SK-N-SH treated with all-trans-retinoic acid at 6 μM for 48 hours (cell line): ENCODE measurements around the gene GPRC5A.
A peak's percentile ranks its signal among the peaks of the same experiment; 100 is the strongest.

Source experiments
- ATAC-seq: fragments of 200-7000 bp; cut with Tn5 transposase; 3 replicates; pipeline ENCODE4 v1.9.1; 2020; ENCODE audit warnings: mild to moderate bottlenecking, moderate library complexity
- ARNTL ChIP-seq: fragments of 450-650 bp; formaldehyde crosslinking; IDR thresholded peaks from 2 replicates; pipeline ENCODE4 v1.5.0; 2020; ENCODE audit warnings: low read depth, mild to moderate bottlenecking, moderate library complexity, borderline replicate concordance
- BACH2 ChIP-seq: fragments of 250-450 bp; sonication (Bioruptor Pico); IDR thresholded peaks from 2 replicates; pipeline ENCODE4 v1.9.0; 2021; ENCODE audit warnings: mild to moderate bottlenecking, borderline replicate concordance
- CREB5 ChIP-seq: fragments of 250-450 bp; sonication (Bioruptor Pico); IDR thresholded peaks from 2 replicates; pipeline ENCODE4 v1.5.1; 2020; ENCODE audit warnings: low read depth, mild to moderate bottlenecking, moderate library complexity
- CSDC2 ChIP-seq: fragments of 250-450 bp; sonication (Bioruptor Pico); IDR thresholded peaks from 2 replicates; pipeline ENCODE4 v1.5.0; 2020; ENCODE audit warnings: mild to moderate bottlenecking, moderate library complexity
- GLIS3 ChIP-seq: fragments of 250-450 bp; sonication (Bioruptor Pico); IDR thresholded peaks from 2 replicates; pipeline ENCODE4 v1.5.0; 2020; ENCODE audit warnings: mild to moderate bottlenecking, moderate library complexity
- OSR1 ChIP-seq: fragments of 250-450 bp; sonication (Bioruptor Pico); IDR thresholded peaks from 2 replicates; pipeline ENCODE4 v1.8.0; 2022; ENCODE audit warnings: moderate library complexity, mild to moderate bottlenecking, inconsistent platforms
- PATZ1 ChIP-seq: fragments of 250-450 bp; sonication (Bioruptor Pico); IDR thresholded peaks from 2 replicates; pipeline ENCODE4 v1.8.0; 2020; ENCODE audit warnings: mild to moderate bottlenecking, moderate library complexity, borderline replicate concordance
- PPARA ChIP-seq: fragments of 250-450 bp; sonication (Bioruptor Pico); IDR thresholded peaks from 2 replicates; pipeline ENCODE4 v1.5.0; 2020; ENCODE audit warnings: mild to moderate bottlenecking, borderline replicate concordance
- RARB ChIP-seq: fragments of 250-450 bp; sonication (Bioruptor Pico); IDR thresholded peaks from 2 replicates; pipeline ENCODE4 v1.8.0; 2021; ENCODE audit warnings: mild to moderate bottlenecking, moderate library complexity
- SNAI2 ChIP-seq: fragments of 250-450 bp; sonication (Bioruptor Pico); IDR thresholded peaks from 2 replicates; pipeline ENCODE4 v1.5.0; 2020; ENCODE audit warnings: mild to moderate bottlenecking, moderate library complexity
- TCF4 ChIP-seq: fragments of 250-450 bp; sonication (Bioruptor Pico); IDR thresholded peaks from 2 replicates; pipeline ENCODE4 v1.8.0; 2021; ENCODE audit warnings: mild to moderate bottlenecking, moderate library complexity, borderline replicate concordance
- TOX ChIP-seq: fragments of 250-450 bp; sonication (Bioruptor Pico); IDR thresholded peaks from 2 replicates; pipeline ENCODE4 v1.8.0; 2021; ENCODE audit warnings: mild to moderate bottlenecking, moderate library complexity, borderline replicate concordance
- TSHZ2 ChIP-seq: fragments of 250-450 bp; sonication (Bioruptor Pico); IDR thresholded peaks from 2 replicates; pipeline ENCODE4 v1.5.0; 2020; ENCODE audit warnings: mild to moderate bottlenecking, moderate library complexity
- ZC3H10 ChIP-seq: fragments of 250-450 bp; sonication (Bioruptor Pico); IDR thresholded peaks from 2 replicates; pipeline ENCODE4 v1.5.1; 2021; ENCODE audit warnings: mild to moderate bottlenecking, moderate library complexity
- ZFP3 ChIP-seq: fragments of 250-450 bp; sonication (Bioruptor Pico); IDR thresholded peaks from 2 replicates; pipeline ENCODE4 v1.5.0; 2020; ENCODE audit warnings: mild to moderate bottlenecking, moderate library complexity
- ZFP30 ChIP-seq: fragments of 450-650 bp; formaldehyde crosslinking; IDR thresholded peaks from 2 replicates; pipeline ENCODE4 v1.5.0; 2022; ENCODE audit warnings: mild to moderate bottlenecking, moderate library complexity
- ZNF70 ChIP-seq: fragments of 450-650 bp; formaldehyde crosslinking; IDR thresholded peaks from 2 replicates; pipeline ENCODE4 v1.5.0; 2020; ENCODE audit warnings: mild to moderate bottlenecking, moderate library complexity
- ZNF8 ChIP-seq: fragments of 450-650 bp; formaldehyde crosslinking; IDR thresholded peaks from 2 replicates; pipeline ENCODE4 v1.5.0; 2020; ENCODE audit warnings: mild to moderate bottlenecking, moderate library complexity
- TF ChIP-seq, protein P1 (sequence below): fragments of 250-450 bp; sonication (Bioruptor Pico); IDR thresholded peaks from 2 replicates; pipeline ENCODE4 v1.5.1; 2021; ENCODE audit warnings: mild to moderate bottlenecking, moderate library complexity
- TF ChIP-seq, protein P2 (sequence below): fragments of 250-450 bp; sonication (Bioruptor Pico); IDR thresholded peaks from 2 replicates; pipeline ENCODE4 v1.8.0; 2021; ENCODE audit warnings: low read depth, mild to moderate bottlenecking, moderate library complexity, borderline replicate concordance

GPRC5A gene

DNA sequence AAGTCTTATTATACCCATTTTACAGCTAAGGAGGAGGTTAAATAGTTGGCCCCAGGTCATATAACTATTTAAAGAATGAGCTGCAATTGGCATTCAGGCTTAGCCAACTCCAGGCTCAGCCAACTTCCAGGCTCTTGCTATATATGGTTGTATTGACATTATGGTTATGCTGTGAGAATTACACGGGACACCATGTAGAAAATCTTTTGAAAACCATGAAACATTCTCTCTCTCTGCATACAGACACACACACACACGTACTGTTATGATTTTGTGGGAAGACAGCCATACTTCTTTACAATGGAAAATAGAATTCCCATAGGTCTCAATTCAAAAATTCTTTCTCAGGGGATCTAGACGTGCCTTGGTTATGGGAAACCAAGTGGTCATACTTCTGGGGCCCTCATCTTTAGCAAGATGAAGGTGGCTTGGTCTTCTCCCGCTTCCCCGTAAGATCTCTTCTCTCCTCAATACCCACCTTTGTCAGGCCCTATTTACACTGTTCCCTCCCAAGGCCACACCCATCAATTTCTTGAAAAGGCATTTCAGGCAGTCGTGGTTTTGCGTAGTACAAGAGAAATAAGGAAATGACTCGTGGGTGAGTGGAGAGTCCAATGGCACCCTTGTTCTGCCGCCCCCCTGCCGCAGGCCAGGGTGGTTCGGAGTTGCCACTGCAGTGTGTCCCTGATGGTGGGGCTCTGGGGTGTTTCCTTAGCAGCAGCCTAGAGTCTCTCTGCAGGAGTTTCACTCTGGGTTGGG, 10.0 kb upstream of the GPRC5A start:
- TF ChIP-seq ARNTL (CRISPR knock-in tag) (no peak), ZC3H10 (no peak), CSDC2 (CRISPR knock-in tag) (no peak), OSR1 (no peak), ZNF8 (no peak), GLIS3 (CRISPR knock-in tag) (no peak), TCF4 (CRISPR knock-in tag) (no peak), SNAI2 (CRISPR knock-in tag) (no peak), RARB (no peak), TOX (no peak), ZFP30 (CRISPR knock-in tag) (no peak), ZNF70 (CRISPR knock-in tag) (no peak), PPARA (CRISPR knock-in tag) (no peak), CREB5 (CRISPR knock-in tag) (no peak), PATZ1 (CRISPR knock-in tag) (no peak), ZFP3 (CRISPR knock-in tag) (no peak)
- TF ChIP-seq, protein P1, sequence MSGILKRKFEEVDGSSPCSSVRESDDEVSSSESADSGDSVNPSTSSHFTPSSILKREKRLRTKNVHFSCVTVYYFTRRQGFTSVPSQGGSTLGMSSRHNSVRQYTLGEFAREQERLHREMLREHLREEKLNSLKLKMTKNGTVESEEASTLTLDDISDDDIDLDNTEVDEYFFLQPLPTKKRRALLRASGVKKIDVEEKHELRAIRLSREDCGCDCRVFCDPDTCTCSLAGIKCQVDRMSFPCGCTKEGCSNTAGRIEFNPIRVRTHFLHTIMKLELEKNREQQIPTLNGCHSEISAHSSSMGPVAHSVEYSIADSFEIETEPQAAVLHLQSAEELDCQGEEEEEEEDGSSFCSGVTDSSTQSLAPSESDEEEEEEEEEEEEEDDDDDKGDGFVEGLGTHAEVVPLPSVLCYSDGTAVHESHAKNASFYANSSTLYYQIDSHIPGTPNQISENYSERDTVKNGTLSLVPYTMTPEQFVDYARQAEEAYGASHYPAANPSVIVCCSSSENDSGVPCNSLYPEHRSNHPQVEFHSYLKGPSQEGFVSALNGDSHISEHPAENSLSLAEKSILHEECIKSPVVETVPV (CRISPR knock-in tag), result no peak

GRCh38 chr12:12882288-12882687, 9.1 kb upstream of the GPRC5A start:
- TF ChIP-seq ARNTL (CRISPR knock-in tag) (no peak), ZFP30 (CRISPR knock-in tag) (no peak), ZFP3 (CRISPR knock-in tag) (no peak), PPARA (CRISPR knock-in tag) (no peak), PATZ1 (CRISPR knock-in tag) (no peak), TSHZ2 (CRISPR knock-in tag) (no peak), OSR1 (no peak), ZNF70 (CRISPR knock-in tag) (no peak)
- no peak for ATAC-seq

More for the DNA sequence above, 10.0 kb upstream of the GPRC5A start:
- peak; percentile 16; the same call in 1 of the 3 replicates for ATAC-seq

DNA sequence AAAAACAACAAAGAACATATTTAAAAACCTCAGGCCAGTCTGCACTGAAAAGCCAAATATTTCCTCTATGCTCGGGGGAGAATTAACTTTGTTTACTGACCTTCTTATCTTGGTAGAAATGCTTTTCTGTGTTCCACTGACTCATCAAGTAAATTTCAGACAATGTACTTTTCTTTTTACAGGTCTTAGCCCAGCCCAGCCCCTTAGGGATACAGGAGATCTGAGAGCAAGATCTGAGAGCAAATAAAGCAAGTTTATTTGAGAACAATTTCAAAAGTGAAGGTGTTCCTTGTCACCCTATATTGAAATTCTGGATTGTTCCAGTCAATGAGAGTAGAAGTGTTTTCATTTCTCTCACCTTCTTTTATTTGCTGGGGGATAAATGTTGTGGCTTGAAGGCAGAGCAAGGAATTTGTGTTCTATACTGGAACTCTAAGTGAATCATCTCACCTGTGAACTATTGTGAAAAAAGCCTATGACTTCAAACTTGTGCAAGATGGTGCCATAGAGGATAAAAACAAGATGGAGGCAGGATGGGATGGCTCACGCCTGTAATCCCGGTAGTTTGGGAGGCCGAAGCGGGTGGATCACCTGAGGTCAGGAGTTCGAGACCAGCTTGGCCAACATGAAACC, 7.9 kb upstream of the GPRC5A start:
- ATAC-seq, result no peak
- TF ChIP-seq, protein P1 (CRISPR knock-in tag), result no peak
- TF ChIP-seq TOX, result no peak
- TF ChIP-seq, protein P2, sequence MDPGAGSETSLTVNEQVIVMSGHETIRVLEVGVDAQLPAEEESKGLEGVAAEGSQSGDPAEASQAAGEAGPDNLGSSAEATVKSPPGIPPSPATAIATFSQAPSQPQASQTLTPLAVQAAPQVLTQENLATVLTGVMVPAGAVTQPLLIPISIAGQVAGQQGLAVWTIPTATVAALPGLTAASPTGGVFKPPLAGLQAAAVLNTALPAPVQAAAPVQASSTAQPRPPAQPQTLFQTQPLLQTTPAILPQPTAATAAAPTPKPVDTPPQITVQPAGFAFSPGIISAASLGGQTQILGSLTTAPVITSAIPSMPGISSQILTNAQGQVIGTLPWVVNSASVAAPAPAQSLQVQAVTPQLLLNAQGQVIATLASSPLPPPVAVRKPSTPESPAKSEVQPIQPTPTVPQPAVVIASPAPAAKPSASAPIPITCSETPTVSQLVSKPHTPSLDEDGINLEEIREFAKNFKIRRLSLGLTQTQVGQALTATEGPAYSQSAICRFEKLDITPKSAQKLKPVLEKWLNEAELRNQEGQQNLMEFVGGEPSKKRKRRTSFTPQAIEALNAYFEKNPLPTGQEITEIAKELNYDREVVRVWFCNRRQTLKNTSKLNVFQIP, result no peak
- no peak for TF ChIP-seq ZNF70 (CRISPR knock-in tag)
- TF ChIP-seq GLIS3 (CRISPR knock-in tag), result no peak
- no peak for TF ChIP-seq ARNTL (CRISPR knock-in tag)
- TF ChIP-seq TCF4 (CRISPR knock-in tag), result no peak
- TF ChIP-seq CSDC2 (CRISPR knock-in tag), result no peak
- TF ChIP-seq ZFP30 (CRISPR knock-in tag), result no peak
- no peak for TF ChIP-seq SNAI2 (CRISPR knock-in tag)
- no peak for TF ChIP-seq CREB5 (CRISPR knock-in tag)
- no peak for TF ChIP-seq ZNF8
- no peak for TF ChIP-seq RARB
- no peak for TF ChIP-seq BACH2 (CRISPR knock-in tag)
